Tibial nerve (tissue), 4 donors: ENCODE measurements around the gene PNPLA1. TPM values are rescaled to one million over a fixed set of nuclear protein-coding genes. Genes with fewer than 3 reads are reported as not detected.

ENCODE experiments used
- DNase-seq, 2 donors: peaks; one replicate each; pipeline ENCODE4 v3.0.0-alpha.2; 2019; ENCODE audit warnings: low spot score in 2 of 2
- H3K27ac ChIP-seq, 4 donors: fragments of 200-600 bp; sonication (generic) in 3 of 4; one replicate each; pipeline ENCODE4 v1.5.1; 2017 to 2019; ENCODE audit warnings: mild to moderate bottlenecking in 1 of 4
- H3K27me3 ChIP-seq, 2 donors: fragments of 200-600 bp; sonication (generic) in 1 of 2; one replicate each; pipeline versions ENCODE4 v1.5.1 to v1.6.0; 2017 to 2019
- H3K36me3 ChIP-seq, 3 donors: fragments of 200-600 bp; sonication (generic); one replicate each; pipeline ENCODE4 v1.5.1; 2018 to 2019
- H3K4me1 ChIP-seq, 4 donors: fragments of 200-600 bp; sonication (generic) in 3 of 4; one replicate each; pipeline ENCODE4 v1.5.1; 2017 to 2019
- H3K4me3 ChIP-seq, 4 donors: fragments of 200-600 bp; sonication (generic) in 3 of 4; one replicate each; pipeline ENCODE4 v1.5.1; 2017 to 2019; ENCODE audit warnings: mild to moderate bottlenecking in 1 of 4, moderate library complexity in 1 of 4
- H3K9me3 ChIP-seq, 4 donors: fragments of 200-600 bp; sonication (generic) in 3 of 4; one replicate each; pipeline ENCODE4 v1.5.1; 2017 to 2019
- CTCF ChIP-seq, 5 experiments: fragments of 200-600 bp in 3 of 5; fragments of 450-650 bp in 2 of 5; sonication (generic) in 3 of 5; IDR thresholded peaks; one replicate each; pipeline ENCODE4 v1.5.1; 2016 to 2019; ENCODE audit warnings: antibody characterized with exemption in 5 of 5, mild to moderate bottlenecking in 3 of 5, moderate library complexity in 2 of 5
- EP300 ChIP-seq, 2 donors: sonication (generic); formaldehyde crosslinking; IDR thresholded peaks; one replicate each; pipeline ENCODE4 v1.6.1; 2017; ENCODE audit warnings: antibody characterized with exemption in 2 of 2, mild to moderate bottlenecking in 1 of 2
- POLR2A ChIP-seq, 2 donors: fragments of 450-650 bp; IDR thresholded peaks; one replicate each; pipeline ENCODE4 v1.6.1; 2017; ENCODE audit warnings: antibody characterized with exemption in 2 of 2, mild to moderate bottlenecking in 2 of 2, moderate library complexity in 2 of 2
- WGBS, 2 donors: methylation state at CpG; one replicate each; pipeline ENCODE4 v1.1.5; 2018; 5-methylcytosine and 5-hydroxymethylcytosine counted together
- total RNA-seq, 4 donors: library from RNA; depleted of rRNA; stranded (reverse); fragments of >200 nt; gene quantifications; one replicate each; pipeline ENCODE4 v1.1.0, GENCODE V29; 2016

The PNPLA1 gene
- total RNA-seq, 4 donors from 2014 or later: 0.21 to 0.30 TPM; not detected in 2

DNA sequence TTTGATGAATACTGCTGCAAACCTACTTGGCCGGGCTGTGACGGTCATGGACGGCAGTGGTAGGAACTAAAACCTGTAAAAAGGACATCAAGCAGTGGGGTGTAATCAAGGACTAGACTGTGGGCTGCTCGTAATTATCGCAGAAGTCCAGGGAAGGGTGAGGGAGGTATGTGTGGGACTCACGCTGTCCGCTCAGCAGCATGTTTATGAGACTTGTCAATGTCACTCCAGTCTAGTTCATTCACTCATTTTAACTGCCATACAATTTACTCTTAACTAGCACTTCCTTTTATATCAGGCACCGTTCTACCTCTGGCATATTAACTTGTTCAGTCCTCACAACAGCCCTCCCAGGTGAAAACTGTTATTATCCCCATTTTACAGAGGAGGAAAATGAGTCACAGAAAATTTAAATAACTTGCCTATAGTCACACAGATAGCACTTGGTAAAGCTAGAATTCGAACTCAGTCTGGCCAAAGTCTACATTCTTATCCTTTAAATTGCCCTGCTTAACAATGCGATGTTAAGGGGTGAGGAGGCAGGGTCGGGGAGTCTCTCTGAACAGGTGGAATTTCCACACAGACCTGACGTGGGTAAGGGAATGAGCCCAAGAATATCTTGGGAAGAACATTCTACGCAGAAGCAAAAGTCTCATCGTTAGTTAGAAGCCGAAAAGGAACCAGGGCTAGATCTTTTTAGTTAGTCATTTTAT is 4.1 kb downstream of the PNPLA1 start:
- H3K27ac ChIP-seq: no peak overlapping the region
- H3K9me3 ChIP-seq: no peaks in the 10 kb centered on the region
- 64 to 69% methylated on average over 15 of the region's 15 CpGs for WGBS, 2 donors
- peaks cover 0 to 10% of the 10 kb centered on the region in 2 donors for H3K27me3 ChIP-seq
- no peaks in the 10 kb centered on the region for H3K36me3 ChIP-seq
- H3K4me1 ChIP-seq: no peaks in the 10 kb centered on the region
- no peak overlapping the region for H3K4me3 ChIP-seq
- no peak for DNase-seq
- no peak for TF ChIP-seq POLR2A (IDR thresholded peaks at IDR 0.05)
- TF ChIP-seq EP300 (IDR thresholded peaks at IDR 0.05): no peak

GRCh38 chr6:36276581-36277536 is 7.0 kb downstream of the PNPLA1 start:
- Histone ChIP-seq H3K4me1 (no peaks in the 10 kb centered on the region), H3K4me3 (no peak overlapping the region), H3K9me3 (no peaks in the 10 kb centered on the region), H3K36me3 (no peaks in the 10 kb centered on the region), H3K27ac (no peak overlapping the region), H3K27me3 (no peaks in the 10 kb centered on the region)
- 82 to 83% methylated on average over 13 of the region's 13 CpGs for WGBS, 2 donors
- DNase-seq: no peak
- TF ChIP-seq CTCF (IDR thresholded peaks at IDR 0.05) (no peak), POLR2A (IDR thresholded peaks at IDR 0.05) (no peak), EP300 (IDR thresholded peaks at IDR 0.05) (no peak)

- H3K27me3 ChIP-seq: no peaks in the 10 kb centered on the region
- H3K4me1 ChIP-seq: no peaks in the 10 kb centered on the region
- no peak for DNase-seq
- no peak overlapping the region for H3K27ac ChIP-seq
- no peaks in the 10 kb centered on the region for H3K36me3 ChIP-seq
- no peak overlapping the region for H3K4me3 ChIP-seq
- TF ChIP-seq EP300 (IDR thresholded peaks at IDR 0.05) (no peak), POLR2A (IDR thresholded peaks at IDR 0.05) (no peak)
- peaks cover 0 to 2% (median 0%) of the 10 kb centered on the region in 4 donors for H3K9me3 ChIP-seq
- WGBS, 2 donors: 52 to 60% methylated on average over 2 of the region's 2 CpGs
Measured at GRCh38 chr6:36277946-36278470, 8.1 kb downstream of the PNPLA1 start.

GRCh38 chr6:36280467-36280866 is 10.6 kb downstream of the PNPLA1 start:
- no peaks in the 10 kb centered on the region for H3K4me1 ChIP-seq

GRCh38 chr6:36280983-36281382 is 11.1 kb downstream of the PNPLA1 start:
- Histone ChIP-seq H3K27me3 (peaks cover 0 to 20% of the 10 kb centered on the region in 2 donors), H3K27ac (no peak overlapping the region), H3K4me1 (no peaks in the 10 kb centered on the region), H3K4me3 (no peak overlapping the region), H3K9me3 (peaks cover 0 to 3% (median 0%) of the 10 kb centered on the region in 4 donors), H3K36me3 (no peaks in the 10 kb centered on the region)
- TF ChIP-seq POLR2A (IDR thresholded peaks at IDR 0.05): no peak
- WGBS, 2 donors: 87% methylated on average over 4 of the region's 4 CpGs
- DNase-seq: no peak

More at GRCh38 chr6:36280467-36280866, 10.6 kb downstream of the PNPLA1 start:
- no peak for TF ChIP-seq CTCF (IDR thresholded peaks at IDR 0.05)
- no peak for TF ChIP-seq EP300 (IDR thresholded peaks at IDR 0.05)
- TF ChIP-seq POLR2A (IDR thresholded peaks at IDR 0.05): no peak
- Histone ChIP-seq H3K9me3 (peaks cover 0 to 3% (median 0%) of the 10 kb centered on the region in 4 donors), H3K27me3 (peaks cover 0 to 15% of the 10 kb centered on the region in 2 donors), H3K36me3 (no peaks in the 10 kb centered on the region), H3K27ac (no peak overlapping the region), H3K4me3 (no peak overlapping the region)
- DNase-seq: no peak
- 67 to 76% methylated on average over 3 of the region's 3 CpGs for WGBS, 2 donors

DNA sequence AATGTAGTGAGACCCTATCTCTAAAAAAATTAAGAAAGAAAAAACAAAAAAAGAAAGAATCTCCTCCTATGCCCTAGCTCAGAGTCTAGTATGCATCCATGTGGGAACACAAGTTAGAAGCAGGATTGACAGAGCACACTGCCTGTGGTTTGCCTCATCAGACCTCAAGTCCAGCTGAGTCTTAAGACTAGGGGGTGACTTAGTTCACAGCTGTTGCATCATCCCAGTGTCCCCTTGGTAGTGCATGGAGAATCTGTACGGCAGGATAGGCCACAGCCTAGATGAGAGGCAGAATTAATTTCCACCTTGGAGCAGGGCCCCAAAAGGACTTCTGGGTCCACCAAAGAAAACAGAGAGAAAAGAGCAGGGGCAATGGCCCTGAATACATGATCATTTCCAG is 13.7 kb downstream of the PNPLA1 start:
- no peaks in the 10 kb centered on the region for H3K36me3 ChIP-seq
- no peak overlapping the region for H3K4me3 ChIP-seq
- 73 to 74% methylated on average over 1 of the region's 1 CpG for WGBS, 2 donors
- TF ChIP-seq CTCF (IDR thresholded peaks at IDR 0.05) (no peak), POLR2A (IDR thresholded peaks at IDR 0.05) (no peak), EP300 (IDR thresholded peaks at IDR 0.05) (no peak)
- H3K27me3 ChIP-seq: peaks cover 0 to 33% of the 10 kb centered on the region in 2 donors
- DNase-seq: no peak
- no peaks in the 10 kb centered on the region for H3K4me1 ChIP-seq
- H3K9me3 ChIP-seq: peaks cover 0 to 3% (median 0%) of the 10 kb centered on the region in 4 donors
- H3K27ac ChIP-seq: no peak overlapping the region
